ENCODE data around the gene NSUN7.

NSUN7 gene

DNA sequence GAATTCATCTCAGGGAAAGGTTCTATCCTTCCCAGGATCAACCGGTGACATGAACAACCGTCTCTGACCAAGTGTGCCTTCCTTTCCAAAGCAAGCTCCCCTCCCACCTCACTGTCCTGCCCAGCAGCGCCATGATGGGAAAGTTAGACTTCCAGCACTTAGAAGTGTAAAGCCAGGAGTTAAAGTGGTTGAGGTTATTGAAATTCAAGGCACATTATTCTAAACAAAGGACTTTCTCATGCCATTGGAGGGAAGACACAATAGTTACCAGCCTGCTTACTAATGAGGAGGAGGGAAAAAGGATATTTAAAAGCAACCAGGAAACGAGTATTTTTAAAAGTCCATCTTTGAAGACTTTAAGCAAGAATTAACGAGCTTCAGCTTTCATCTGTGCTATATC is 96.8 kb downstream of the NSUN7 start:
- DNase-seq (ENCODE audit: low spot score), result no peak

DNA sequence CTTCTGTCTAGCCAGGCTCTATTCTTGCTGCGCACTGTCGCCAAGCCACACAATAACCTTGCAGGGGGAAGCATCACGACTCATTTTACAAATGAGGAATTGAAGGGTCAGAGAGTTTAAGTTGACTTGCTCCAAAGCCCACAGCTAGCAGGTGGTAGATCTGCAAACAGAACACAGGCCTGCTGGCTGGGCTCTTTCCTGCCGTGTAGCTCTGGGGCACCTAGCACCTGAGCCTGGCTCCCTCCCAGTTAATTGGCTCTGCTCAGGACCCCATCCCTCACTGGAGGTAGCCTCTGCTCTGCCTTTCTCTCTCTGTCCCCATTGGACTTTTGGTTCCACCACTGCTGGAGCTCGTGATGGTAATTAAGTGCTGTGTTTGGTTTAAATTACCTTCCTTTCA is 98.5 kb downstream of the NSUN7 start:
- no peak for DNase-seq (ENCODE audit: low spot score)

DNA sequence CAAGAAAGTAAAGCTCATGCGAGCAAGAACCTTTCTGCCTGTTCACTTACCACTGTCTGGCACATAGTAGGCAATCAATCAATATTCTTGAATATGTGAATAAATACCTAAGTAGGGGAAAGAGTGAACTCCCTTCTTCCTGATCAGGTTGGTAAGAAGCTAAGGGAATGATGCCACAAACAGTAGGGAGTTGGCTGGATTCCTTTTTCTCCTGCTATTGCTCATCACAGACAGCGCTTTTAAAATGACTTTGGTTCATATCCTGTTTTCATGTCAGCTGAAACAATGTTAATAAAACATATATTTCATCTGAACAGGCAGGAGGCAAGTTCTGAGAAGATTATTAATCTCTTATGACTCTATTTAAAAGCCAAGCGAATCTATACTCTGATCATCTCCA is 99.2 kb downstream of the NSUN7 start:
- no peak for DNase-seq (ENCODE audit: low spot score)

DNA sequence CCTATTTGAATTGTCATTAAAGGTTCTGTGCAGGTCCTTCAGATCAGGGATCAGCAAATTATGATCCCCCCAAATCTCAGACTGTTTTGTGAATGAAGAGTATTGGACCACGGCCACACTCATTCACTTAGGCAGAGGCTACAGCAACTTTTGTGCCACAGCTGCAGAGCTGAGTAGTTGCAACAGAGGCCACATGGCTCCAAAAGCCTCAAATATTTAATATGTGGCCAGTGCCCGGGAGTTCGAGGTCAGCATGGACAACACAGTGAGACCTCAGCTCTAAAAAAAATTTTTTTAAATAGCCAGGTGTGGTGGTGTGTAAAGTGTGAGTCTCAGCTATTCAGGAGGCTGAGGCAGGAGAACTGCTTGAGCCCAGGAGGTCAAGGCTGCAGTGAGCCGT is 100.7 kb downstream of the NSUN7 start:
- no peak for DNase-seq (ENCODE audit: low spot score)

DNA sequence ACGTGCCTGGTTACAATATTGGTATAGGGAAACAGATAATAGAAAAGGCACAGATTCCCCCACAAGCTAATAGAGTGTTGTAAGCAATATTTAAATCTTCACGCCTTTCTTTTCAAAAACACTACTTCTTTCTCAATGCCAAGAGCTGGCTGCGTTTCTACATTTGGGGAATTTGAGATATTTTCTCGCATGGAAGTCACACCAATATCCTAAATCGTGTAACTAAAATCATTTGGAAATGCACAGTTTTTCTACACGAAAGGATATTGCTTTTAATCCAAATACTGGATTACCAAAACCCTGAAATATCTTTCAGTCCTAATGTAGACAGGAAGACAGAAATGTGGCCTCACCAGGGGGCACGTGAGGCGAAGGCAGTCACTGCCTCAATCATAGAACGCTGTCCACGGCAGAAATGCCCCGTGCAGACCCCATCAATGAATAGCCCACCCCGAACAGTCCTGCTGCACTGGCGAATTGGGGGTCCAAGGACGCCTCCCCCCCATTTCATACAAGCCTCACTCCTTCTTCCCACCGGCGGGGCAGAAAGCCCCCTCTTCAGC is 106.6 kb downstream of the NSUN7 start:
- DNase-seq (ENCODE audit: low spot score), result no peak

DNA sequence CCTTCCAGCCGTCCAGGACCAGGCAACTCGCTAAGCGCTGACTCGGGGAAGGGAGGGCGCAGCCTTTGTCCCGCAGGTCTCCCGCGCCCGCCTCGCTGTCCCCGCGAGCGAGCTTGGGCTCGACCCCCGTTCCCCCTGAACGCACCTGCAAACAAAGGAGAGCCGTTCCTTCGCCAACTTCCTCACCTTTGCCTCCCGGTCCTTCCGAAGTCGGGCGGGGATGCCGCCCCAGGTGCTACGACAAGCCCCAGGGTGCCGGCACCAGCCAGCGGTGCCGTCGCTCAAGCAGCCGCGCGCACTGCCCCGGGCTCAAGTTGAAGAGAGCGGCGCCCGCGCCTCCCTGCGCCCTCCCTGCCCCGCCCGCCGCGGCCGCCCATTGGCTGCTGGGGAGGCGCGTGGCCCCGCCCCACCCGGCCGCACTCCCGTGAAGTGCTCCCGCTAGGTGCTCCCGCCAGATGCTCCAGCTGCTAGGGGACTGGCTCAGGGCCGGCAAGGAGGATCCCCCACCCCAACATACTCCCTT is 107.1 kb downstream of the NSUN7 start:
- no peak for DNase-seq (ENCODE audit: low spot score)

DNA sequence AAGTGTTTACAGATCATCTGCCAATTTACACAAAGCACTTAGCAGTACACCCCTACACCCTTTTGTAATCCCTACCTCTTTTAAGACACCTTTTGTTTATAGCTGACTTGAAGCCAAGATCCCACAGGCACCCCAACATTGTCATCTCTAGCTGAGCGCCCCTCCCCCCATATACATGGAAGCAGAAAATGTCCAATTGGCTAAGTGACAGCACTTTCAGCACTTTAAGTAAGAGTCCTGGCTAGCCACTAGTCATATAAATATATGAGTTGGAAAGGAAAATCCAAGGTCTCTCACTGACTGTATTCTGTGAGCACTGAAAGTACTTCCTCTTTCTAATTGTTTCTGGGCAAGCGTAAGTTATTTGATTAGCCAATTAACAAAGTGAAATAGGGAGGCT is 108.2 kb downstream of the NSUN7 start:
- no peak for DNase-seq (ENCODE audit: low spot score)

DNA sequence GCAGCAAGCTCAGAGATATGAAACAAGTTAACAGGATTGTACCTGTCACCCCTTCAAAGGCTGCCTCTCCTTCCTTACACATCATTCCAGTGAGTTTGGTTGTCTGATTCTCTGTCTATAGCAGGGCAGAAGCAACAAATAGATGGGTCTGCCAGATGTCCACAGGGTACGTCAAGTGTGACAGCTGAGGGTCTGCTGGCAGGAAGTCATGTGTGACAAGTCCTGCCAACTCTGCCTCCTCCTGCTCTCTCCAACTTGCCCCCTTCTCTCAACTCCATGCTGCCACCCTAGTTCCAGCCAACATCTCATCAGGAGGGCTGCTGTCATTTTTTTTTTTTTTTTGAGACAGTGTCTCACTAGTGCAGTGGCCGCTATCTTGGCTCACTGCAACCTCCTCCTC is 109.2 kb downstream of the NSUN7 start:
- DNase-seq (ENCODE audit: low spot score), result no peak
